BJ (cell line): ENCODE data around the gene PCED1B. TPM values are rescaled to one million over a fixed set of nuclear protein-coding genes. Genes with fewer than 3 reads are reported as not detected.

Source experiments
- CTCF ChIA-PET: fragments of 350-600 bp; formaldehyde crosslinking; extraction: SDS; loops from one replicate; lab custom pipeline; 2021; ENCODE audit warnings: antibody characterized with exemption, inconsistent platforms; lab: Yijun Ruan, JAX
- POLR2A ChIA-PET: fragments of 300-600 bp; sonication (Branson Sonifier 250); formaldehyde crosslinking; extraction: SDS; loops from one replicate; lab custom pipeline; 2021; ENCODE audit warnings: antibody characterized with exemption; lab: Charles Lee
- DNase-seq: peaks from one replicate; pipeline ENCODE4 v3.0.0-alpha.2; 2011; ENCODE audit warnings: low read depth
- H3K27me3 ChIP-seq: 2 replicates; pipeline ENCODE4 v1.6.0; 2011; ENCODE audit warnings: low read length; ENCODE audit not compliant: control insufficient read depth, insufficient read depth
- H3K36me3 ChIP-seq: 2 replicates; pipeline ENCODE4 v1.5.1; 2011; ENCODE audit warnings: low read length; ENCODE audit not compliant: control insufficient read depth, insufficient read depth
- H3K4me3 ChIP-seq: 2 replicates; pipeline ENCODE4 v1.5.1; 2011; ENCODE audit warnings: low read depth, mild to moderate bottlenecking, control low read depth, low read length
- CTCF ChIP-seq: IDR thresholded peaks from 2 replicates; pipeline ENCODE4 v1.5.1; 2011; ENCODE audit warnings: low read depth, mild to moderate bottlenecking, control low read depth, inconsistent platforms, low read length, moderate library complexity; ENCODE audit not compliant: insufficient read depth
- polyA plus RNA-seq: library from polyadenylated mRNA; depleted of rRNA; stranded (reverse); fragments of >200 nt; gene quantifications from 2 replicates; pipeline ENCODE4 v1.2.3, GENCODE V29; 2011

Gene PCED1B
- polyA plus RNA-seq, 1 experiment, result 7.8 TPM

- no peaks in the 10 kb centered on the region for H3K27me3 ChIP-seq
- peaks cover 3% of the 10 kb centered on the region for H3K36me3 ChIP-seq
- no peak for TF ChIP-seq CTCF
- ChIA-PET CTCF (no interaction called here), POLR2A (no interaction called here)
- no peak for DNase-seq
- no peak overlapping the region for H3K4me3 ChIP-seq
These were observed 4.7 kb upstream of the PCED1B start for GRCh38 chr12:47074757-47075156.

- CTCF ChIA-PET, result no interaction called here
- Histone ChIP-seq H3K36me3 (peaks cover 3% of the 10 kb centered on the region), H3K27me3 (no peaks in the 10 kb centered on the region), H3K4me3 (no peak overlapping the region)
- DNase-seq, result no peak
- POLR2A ChIA-PET, result no interaction called here
- no peak for TF ChIP-seq CTCF
These were observed 4.0 kb upstream of the PCED1B start for GRCh38 chr12:47075192-47076084.

GRCh38 chr12:47077206-47078085, 2.0 kb upstream of the PCED1B start:
- POLR2A ChIA-PET, result no interaction called here
- H3K4me3 ChIP-seq, result peak overlapping the region; percentile 75

GRCh38 chr12:47078086-47078395, 1.4 kb upstream of the PCED1B start:
- Histone ChIP-seq H3K27me3 (no peaks in the 10 kb centered on the region), H3K36me3 (peaks cover 3% of the 10 kb centered on the region), H3K4me3 (peak overlapping the region; percentile 75)
- DNase-seq, result no peak
- POLR2A ChIA-PET, result no interaction called here
- CTCF ChIA-PET, result interaction anchor here (0.7 to 2.9 kb wide), 10 partner anchors 8 to 573 kb away, joined by 3 to 12 read pairs (median 4); no protein-coding TSS in a partner anchor
- no peak for TF ChIP-seq CTCF

More at GRCh38 chr12:47077206-47078085, 2.0 kb upstream of the PCED1B start:
- Histone ChIP-seq H3K36me3 (peaks cover 3% of the 10 kb centered on the region), H3K27me3 (no peaks in the 10 kb centered on the region)
- DNase-seq, result no peak
- no peak for TF ChIP-seq CTCF
- CTCF ChIA-PET, result interaction anchor here (0.7 to 2.2 kb wide), 7 partner anchors 20 to 471 kb away, joined by 3 to 12 read pairs (median 3); no protein-coding TSS in a partner anchor
